Type B pancreatic cell (in vitro differentiated cells): Measurements from ENCODE around the gene BHLHE41. TPM values are rescaled to one million over a fixed set of nuclear protein-coding genes. Genes with fewer than 3 reads are reported as not detected.
A peak's percentile ranks its signal among the peaks of the same experiment; 100 is the strongest.

Experiments
- DNase-seq: peaks from one replicate; pipeline ENCODE4 v3.0.0; 2021; ENCODE audit warnings: mixed read lengths; ENCODE audit not compliant: unreplicated experiment; ENCODE audit errors: extremely low spot score
- H3K27ac Mint-ChIP-seq: 2 replicates; pipeline ENCODE4 v1.8.0; 2021; ENCODE audit warnings: mild to moderate bottlenecking, mixed read lengths
- H3K27me3 Mint-ChIP-seq: 2 replicates; pipeline ENCODE4 v1.8.0; 2021; ENCODE audit warnings: mixed read lengths
- H3K36me3 Mint-ChIP-seq: 2 replicates; pipeline ENCODE4 v1.8.0; 2021; ENCODE audit warnings: mixed read lengths
- H3K4me1 Mint-ChIP-seq: one replicate; pipeline ENCODE4 v1.8.0; 2021; ENCODE audit warnings: mixed read lengths; ENCODE audit not compliant: unreplicated experiment
- H3K4me3 Mint-ChIP-seq: 2 replicates; pipeline ENCODE4 v1.8.0; 2021; ENCODE audit warnings: mild to moderate bottlenecking, mixed read lengths
- H3K9me3 Mint-ChIP-seq: 2 replicates; pipeline ENCODE4 v1.8.0; 2021; ENCODE audit warnings: mixed read lengths
- total RNA-seq: library from RNA; stranded (reverse); gene quantifications from 2 replicates; pipeline ENCODE4 v1.2.1, GENCODE V29; 2021; ENCODE audit warnings: low replicate concordance
- TF ChIP-seq, protein P1 (sequence below): fragments of 200-600 bp; sonication (generic); conservative IDR thresholded peaks from 2 replicates; pipeline ENCODE4 v1.5.0; 2021; ENCODE audit warnings: antibody characterized with exemption, mild to moderate bottlenecking

BHLHE41 gene
- total RNA-seq, 1 donor from 2014 or later, result 12.5 TPM

DNA sequence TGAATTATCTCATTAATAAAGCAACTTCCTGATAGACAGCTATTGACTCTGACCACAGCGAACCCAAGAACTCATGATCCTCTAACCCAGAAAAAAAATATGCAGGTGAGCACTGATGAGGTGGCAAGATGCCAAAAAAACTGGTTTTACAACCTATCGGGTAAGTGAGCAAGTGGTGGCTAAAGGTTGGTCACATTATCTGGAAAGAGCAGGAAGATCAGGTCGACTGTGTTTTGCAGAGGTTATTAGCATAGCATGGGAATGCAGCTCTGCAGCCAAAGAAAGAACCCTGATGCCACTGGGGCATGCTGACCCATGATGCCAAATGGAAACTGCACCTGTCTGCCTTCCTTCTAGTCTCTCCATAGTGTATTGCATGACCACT, 23.5 kb downstream of the BHLHE41 start:
- TF ChIP-seq, protein P1, sequence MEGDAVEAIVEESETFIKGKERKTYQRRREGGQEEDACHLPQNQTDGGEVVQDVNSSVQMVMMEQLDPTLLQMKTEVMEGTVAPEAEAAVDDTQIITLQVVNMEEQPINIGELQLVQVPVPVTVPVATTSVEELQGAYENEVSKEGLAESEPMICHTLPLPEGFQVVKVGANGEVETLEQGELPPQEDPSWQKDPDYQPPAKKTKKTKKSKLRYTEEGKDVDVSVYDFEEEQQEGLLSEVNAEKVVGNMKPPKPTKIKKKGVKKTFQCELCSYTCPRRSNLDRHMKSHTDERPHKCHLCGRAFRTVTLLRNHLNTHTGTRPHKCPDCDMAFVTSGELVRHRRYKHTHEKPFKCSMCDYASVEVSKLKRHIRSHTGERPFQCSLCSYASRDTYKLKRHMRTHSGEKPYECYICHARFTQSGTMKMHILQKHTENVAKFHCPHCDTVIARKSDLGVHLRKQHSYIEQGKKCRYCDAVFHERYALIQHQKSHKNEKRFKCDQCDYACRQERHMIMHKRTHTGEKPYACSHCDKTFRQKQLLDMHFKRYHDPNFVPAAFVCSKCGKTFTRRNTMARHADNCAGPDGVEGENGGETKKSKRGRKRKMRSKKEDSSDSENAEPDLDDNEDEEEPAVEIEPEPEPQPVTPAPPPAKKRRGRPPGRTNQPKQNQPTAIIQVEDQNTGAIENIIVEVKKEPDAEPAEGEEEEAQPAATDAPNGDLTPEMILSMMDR, result no peak
- H3K4me1 Mint-ChIP-seq, result peaks cover 4% of the 10 kb centered on the region
- no peak for DNase-seq

DNA sequence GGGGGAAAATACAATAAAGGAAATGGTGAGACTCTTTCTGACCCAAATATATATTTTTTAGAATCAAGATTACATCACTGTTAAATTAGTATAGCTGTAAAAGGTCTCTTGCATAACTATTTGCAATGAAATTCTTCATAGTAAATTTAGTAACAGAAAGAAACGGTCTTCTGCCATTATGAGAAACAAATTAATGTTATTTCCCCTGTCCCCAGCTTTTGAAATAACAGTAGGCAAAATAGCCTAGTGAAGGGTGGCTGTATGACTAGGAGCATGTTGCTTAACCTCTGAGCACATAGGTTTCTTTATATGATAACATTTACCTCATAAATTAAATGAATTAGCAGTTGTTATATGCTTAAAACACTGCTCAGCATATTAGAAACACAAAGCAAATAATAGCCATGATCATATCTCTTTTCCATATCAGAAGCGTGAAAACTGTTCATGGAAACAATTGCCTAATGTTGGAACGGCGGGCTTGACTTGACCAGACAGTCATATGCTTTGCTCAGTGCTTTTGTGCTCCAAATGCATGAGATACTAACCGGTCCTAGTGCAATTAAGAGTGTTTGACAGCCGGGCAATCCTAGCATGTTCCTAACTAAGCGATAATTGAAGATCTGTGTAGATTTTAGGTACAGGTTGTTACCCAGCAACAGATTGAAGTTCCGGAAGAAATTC, 24.0 kb downstream of the BHLHE41 start:
- DNase-seq, result no peak
- Mint-ChIP-seq H3K4me3 (peak overlapping the region; percentile 56), H3K27ac (peak overlapping the region; percentile 63), H3K9me3 (no peaks in the 10 kb centered on the region), H3K36me3 (peaks cover 3% of the 10 kb centered on the region), H3K27me3 (peaks cover 8% of the 10 kb centered on the region), H3K4me1 (peaks cover 4% of the 10 kb centered on the region)
- TF ChIP-seq, protein P1, result no peak

More for the DNA sequence above, 23.5 kb downstream of the BHLHE41 start:
- H3K36me3 Mint-ChIP-seq, result peaks cover 3% of the 10 kb centered on the region
- H3K27ac Mint-ChIP-seq, result peak overlapping the region; percentile 63
- H3K4me3 Mint-ChIP-seq, result peak overlapping the region; percentile 56
- H3K27me3 Mint-ChIP-seq, result peaks cover 8% of the 10 kb centered on the region
- no peaks in the 10 kb centered on the region for H3K9me3 Mint-ChIP-seq

DNA sequence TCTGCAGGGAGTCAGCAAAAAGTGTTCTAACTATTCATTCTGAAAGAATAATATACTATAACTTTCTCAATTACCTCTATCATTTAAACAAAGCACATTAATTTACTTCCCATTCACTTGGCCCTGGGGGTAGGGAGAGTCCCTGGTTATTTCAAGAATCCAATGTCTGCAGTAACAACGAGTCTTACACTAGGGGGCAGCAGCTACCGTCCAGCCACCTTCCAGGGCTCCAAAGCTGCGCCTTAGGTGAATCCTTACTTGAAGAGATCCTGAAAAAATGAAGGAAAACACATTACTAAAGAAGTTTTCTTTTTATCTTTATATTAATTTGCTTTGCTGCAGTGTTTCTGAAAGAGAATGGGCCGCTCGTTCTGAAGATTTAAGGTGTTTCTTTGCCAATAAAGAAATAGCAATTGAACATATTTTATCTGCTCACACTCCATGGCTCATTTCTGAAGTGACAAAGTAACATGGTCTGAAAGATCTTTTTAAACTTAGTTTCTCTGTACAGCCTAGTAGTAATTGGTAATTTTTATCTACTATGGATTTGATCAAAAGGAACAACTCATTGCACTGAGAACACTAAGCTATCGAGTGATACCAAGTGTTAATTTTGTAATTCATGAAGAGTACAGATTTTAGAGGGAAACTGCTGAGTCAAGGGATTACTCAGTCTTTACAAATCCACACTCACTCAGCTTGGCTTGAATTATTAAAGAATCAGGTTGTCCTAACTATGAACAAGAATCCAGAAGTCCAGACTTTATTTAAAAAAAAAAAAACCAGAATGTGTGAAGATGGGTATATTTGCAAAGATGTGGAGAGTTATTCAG, 27.6 kb downstream of the BHLHE41 start:
- H3K36me3 Mint-ChIP-seq, result peaks cover 3% of the 10 kb centered on the region
- no peak for DNase-seq
- H3K4me1 Mint-ChIP-seq, result peaks cover 4% of the 10 kb centered on the region
- H3K9me3 Mint-ChIP-seq, result no peaks in the 10 kb centered on the region
- no peak overlapping the region for H3K27ac Mint-ChIP-seq
- no peak overlapping the region for H3K4me3 Mint-ChIP-seq
- peaks cover 6% of the 10 kb centered on the region for H3K27me3 Mint-ChIP-seq
- TF ChIP-seq, protein P1, result peak; percentile 99

DNA sequence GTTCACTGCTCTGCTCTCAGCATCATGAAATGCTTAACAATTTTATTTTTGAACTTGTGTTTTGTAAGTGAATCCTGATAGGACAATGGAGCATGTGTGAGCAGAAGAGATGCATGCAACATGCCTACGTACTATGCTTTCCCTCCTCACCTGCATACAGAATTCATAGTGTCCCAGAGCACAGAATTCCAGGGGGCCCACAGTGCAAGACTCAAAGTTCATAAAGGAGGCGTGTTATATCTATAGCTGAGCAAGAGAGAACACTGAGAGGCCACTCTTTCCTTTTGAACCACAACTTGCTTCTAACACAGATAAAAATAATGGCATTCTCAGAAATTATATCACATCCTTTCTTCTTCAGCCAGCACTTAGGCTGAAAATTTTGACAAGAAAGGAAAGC, 28.8 kb downstream of the BHLHE41 start:
- Mint-ChIP-seq H3K27ac (no peak overlapping the region), H3K4me1 (no peaks in the 10 kb centered on the region), H3K4me3 (no peak overlapping the region), H3K27me3 (peaks cover 3% of the 10 kb centered on the region), H3K36me3 (peaks cover 7% of the 10 kb centered on the region), H3K9me3 (peaks cover 1% of the 10 kb centered on the region)
- TF ChIP-seq, protein P1, result no peak
- DNase-seq, result no peak

DNA sequence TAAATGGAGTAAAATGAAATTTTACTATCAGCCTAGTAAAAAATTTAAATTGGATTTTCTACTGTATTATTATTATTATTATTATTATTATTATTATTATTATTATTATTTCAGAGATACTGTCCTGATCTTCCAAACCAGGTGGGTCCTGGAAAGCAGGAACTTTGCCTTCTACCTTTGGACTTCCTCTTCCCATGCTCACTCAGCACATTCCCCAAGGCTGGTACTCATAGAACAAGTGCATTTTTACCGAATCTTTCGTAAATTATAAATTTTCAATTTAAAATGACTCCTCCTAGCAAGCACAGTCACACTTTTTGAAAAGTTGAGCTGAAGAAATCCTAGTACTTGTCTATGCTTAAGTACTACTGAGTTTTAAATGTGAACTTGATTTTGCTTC, 29.7 kb downstream of the BHLHE41 start:
- no peak overlapping the region for H3K27ac Mint-ChIP-seq

More for the DNA sequence above, 29.7 kb downstream of the BHLHE41 start:
- Mint-ChIP-seq H3K4me1 (no peaks in the 10 kb centered on the region), H3K9me3 (peaks cover 5% of the 10 kb centered on the region), H3K4me3 (no peak overlapping the region), H3K27me3 (peaks cover 3% of the 10 kb centered on the region), H3K36me3 (peaks cover 10% of the 10 kb centered on the region)
- DNase-seq, result no peak
- TF ChIP-seq, protein P1, result no peak
